ENCODE data around the gene MARK3. TPM values are rescaled to one million over a fixed set of nuclear protein-coding genes. Genes with fewer than 3 reads are reported as not detected.
A peak's percentile ranks its signal among the peaks of the same experiment; 100 is the strongest.

Gene MARK3
- total RNA-seq, 1 experiment from 2014 or later, result 81.9 TPM

DNA sequence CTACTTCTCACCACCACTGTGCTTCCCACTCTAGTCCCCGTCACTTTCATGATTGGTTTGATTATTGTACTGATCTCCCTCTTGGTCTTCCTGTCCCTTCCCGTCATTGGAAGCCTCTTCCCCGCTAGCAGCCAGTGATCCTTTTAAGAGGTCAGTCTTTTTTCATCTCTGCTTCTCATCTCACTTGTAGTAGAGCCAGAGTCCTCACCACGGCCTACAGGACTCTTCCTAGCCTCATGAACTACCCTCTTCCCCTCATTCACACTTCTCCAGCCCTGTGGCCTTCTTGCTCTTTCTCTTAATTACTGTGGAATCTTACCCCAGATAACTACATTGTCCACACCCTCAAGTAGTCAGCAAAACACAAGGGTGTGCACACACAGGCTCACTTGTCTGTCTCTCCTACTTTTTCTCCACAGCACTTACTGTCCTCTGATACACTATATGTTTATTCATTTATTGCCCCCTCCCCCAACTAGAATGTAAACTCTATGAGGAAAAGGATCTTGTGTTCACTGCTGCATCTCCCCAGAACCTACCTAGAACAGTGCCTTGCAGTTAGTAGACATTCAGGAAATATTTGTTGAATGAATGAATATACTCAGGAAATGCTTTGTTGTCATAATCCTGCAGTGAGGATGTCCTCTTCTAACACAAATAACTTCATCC is 71.1 kb downstream of the MARK3 start:
- peaks cover 0 to 23% (median 10%) of the 10 kb centered on the region in 3 experiments; a peak in 6 of 7 replicates for H3K36me3 Mint-ChIP-seq (ENCODE audit: insufficient read depth in 1 of 3, low read depth in 3 of 3)
- Histone ChIP-seq H3K27ac (ENCODE audit: insufficient read length, low read depth, low read length) (no peak overlapping the region), H3K27me3 (ENCODE audit: insufficient read depth, low read length) (no peaks in the 10 kb centered on the region), H3T11ph (ENCODE audit: low read length) (no peak overlapping the region), H3K14ac (ENCODE audit: insufficient read depth, low read length) (no peak overlapping the region), H3K79me2 (ENCODE audit: insufficient read depth, low read length) (no peaks in the 10 kb centered on the region), H2AK5ac (ENCODE audit: insufficient read length, low read length) (no peak overlapping the region), H2BK20ac (ENCODE audit: low read depth, low read length, poor library complexity, severe bottlenecking) (no peak overlapping the region), H3K23me2 (ENCODE audit: insufficient read length, low read depth, low read length, poor library complexity, severe bottlenecking) (no peaks in the 10 kb centered on the region), H4K91ac (ENCODE audit: insufficient read length, low read depth, low read length) (no peak overlapping the region), H4K8ac (replicated peaks; ENCODE audit: insufficient read length, low read depth, low read length) (no peak overlapping the region), H3K4me1 (ENCODE audit: insufficient read depth, low read length) (no peaks in the 10 kb centered on the region), H2BK12ac (ENCODE audit: insufficient read length, low read depth, low read length) (no peak overlapping the region), H3K79me1 (ENCODE audit: insufficient read depth, low read depth, low read length, poor library complexity, severe bottlenecking) (no peaks in the 10 kb centered on the region), H3K4ac (ENCODE audit: low read depth, low read length) (no peak overlapping the region), H4K5ac (ENCODE audit: insufficient read length, low read depth, low read length) (no peak overlapping the region), H2BK15ac (ENCODE audit: low read depth, low read length) (no peak overlapping the region), H3K9me3 (ENCODE audit: control insufficient read depth, low read depth, low read length) (no peaks in the 10 kb centered on the region), H3K18ac (ENCODE audit: insufficient read length, low read depth, low read length) (no peak overlapping the region), H2AFZ (ENCODE audit: low read length) (no peak overlapping the region), H3K9ac (ENCODE audit: extremely low read depth, insufficient read length, low read length) (no peak overlapping the region), H4K20me1 (ENCODE audit: control insufficient read depth, insufficient read depth, insufficient read length) (no peaks in the 10 kb centered on the region), H3K4me2 (ENCODE audit: insufficient read depth, insufficient read length, low read length) (no peak overlapping the region), H3K56ac (ENCODE audit: insufficient read length, low read depth, low read length) (no peak overlapping the region), H2BK5ac (ENCODE audit: insufficient read length, low read length) (no peak overlapping the region), H3K23ac (ENCODE audit: insufficient read length, low read depth, low read length) (no peak overlapping the region), H2BK120ac (ENCODE audit: low read depth, low read length, poor library complexity, severe bottlenecking) (no peak overlapping the region)
- H3K9me3 Mint-ChIP-seq, result no peaks in the 10 kb centered on the region
- no peaks in the 10 kb centered on the region for H3K27me3 Mint-ChIP-seq (ENCODE audit: low read depth)
- TF ChIP-seq, protein P1, sequence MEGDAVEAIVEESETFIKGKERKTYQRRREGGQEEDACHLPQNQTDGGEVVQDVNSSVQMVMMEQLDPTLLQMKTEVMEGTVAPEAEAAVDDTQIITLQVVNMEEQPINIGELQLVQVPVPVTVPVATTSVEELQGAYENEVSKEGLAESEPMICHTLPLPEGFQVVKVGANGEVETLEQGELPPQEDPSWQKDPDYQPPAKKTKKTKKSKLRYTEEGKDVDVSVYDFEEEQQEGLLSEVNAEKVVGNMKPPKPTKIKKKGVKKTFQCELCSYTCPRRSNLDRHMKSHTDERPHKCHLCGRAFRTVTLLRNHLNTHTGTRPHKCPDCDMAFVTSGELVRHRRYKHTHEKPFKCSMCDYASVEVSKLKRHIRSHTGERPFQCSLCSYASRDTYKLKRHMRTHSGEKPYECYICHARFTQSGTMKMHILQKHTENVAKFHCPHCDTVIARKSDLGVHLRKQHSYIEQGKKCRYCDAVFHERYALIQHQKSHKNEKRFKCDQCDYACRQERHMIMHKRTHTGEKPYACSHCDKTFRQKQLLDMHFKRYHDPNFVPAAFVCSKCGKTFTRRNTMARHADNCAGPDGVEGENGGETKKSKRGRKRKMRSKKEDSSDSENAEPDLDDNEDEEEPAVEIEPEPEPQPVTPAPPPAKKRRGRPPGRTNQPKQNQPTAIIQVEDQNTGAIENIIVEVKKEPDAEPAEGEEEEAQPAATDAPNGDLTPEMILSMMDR (conservative IDR thresholded peaks at IDR 0.05), result no peak
- no CpG with 5 or more reads among the region's 4 CpGs for WGBS (ENCODE audit: extremely low coverage, insufficient read length, low lambda C conversion rate)
- H3K4me3 Mint-ChIP-seq, result no peak overlapping the region
- peak overlapping the region; percentile 9 to 72 (median 61); a peak in 5 of 7 replicates for H3K27ac Mint-ChIP-seq
- no peak for DNase-seq
- no peaks in the 10 kb centered on the region for H3K4me1 Mint-ChIP-seq

Measured in H9 (cell line).